Heart left ventricle (tissue), 16 donors: Measurements from ENCODE around the gene NFATC1. TPM values are rescaled to one million over a fixed set of nuclear protein-coding genes. Genes with fewer than 3 reads are reported as not detected.

Experiments
- ATAC-seq, 4 donors: fragments of 200-7000 bp; cut with Tn5 transposase; one replicate each; pipeline ENCODE4 v1.9.1; 2020 to 2022; ENCODE audit warnings: moderate library complexity in 4 of 4, mild to moderate bottlenecking in 3 of 4, moderate number of reproducible peaks in 1 of 4
- DNase-seq, 5 donors: peaks; one replicate each; pipeline ENCODE4 v3.0.0-alpha.2; 2020
- H3K27ac ChIP-seq, 12 donors: fragments of 200-600 bp; sonication (generic) in 4 of 12; one replicate each; pipeline versions ENCODE4 v1.5.0 to v1.8.0; 2016 to 2022; ENCODE audit warnings: mild to moderate bottlenecking in 2 of 12
- H3K27me3 ChIP-seq, 9 donors: fragments of 200-600 bp; sonication (generic) in 2 of 9; one replicate each; pipeline versions ENCODE4 v1.5.1 to v1.8.0; 2016 to 2022; ENCODE audit warnings: mild to moderate bottlenecking in 3 of 9
- H3K36me3 ChIP-seq, 9 donors: fragments of 200-600 bp; sonication (generic) in 2 of 9; one replicate each; pipeline versions ENCODE4 v1.5.0 to v1.8.0; 2018 to 2022; ENCODE audit warnings: mild to moderate bottlenecking in 2 of 9
- H3K4me1 ChIP-seq, 12 donors: fragments of 200-600 bp; sonication (generic) in 4 of 12; one replicate each; pipeline versions ENCODE4 v1.5.0 to v1.8.0; 2016 to 2022; ENCODE audit warnings: mild to moderate bottlenecking in 3 of 12
- H3K4me3 ChIP-seq, 12 donors: fragments of 200-600 bp; sonication (generic) in 4 of 12; one replicate each; pipeline versions ENCODE4 v1.5.0 to v1.8.0; 2017 to 2022; ENCODE audit warnings: mild to moderate bottlenecking in 9 of 12, moderate library complexity in 4 of 12
- H3K9me3 ChIP-seq, 12 donors: fragments of 200-600 bp; sonication (generic) in 4 of 12; one replicate each; pipeline versions ENCODE4 v1.5.0 to v1.8.0; 2016 to 2022; ENCODE audit warnings: mild to moderate bottlenecking in 1 of 12
- CTCF ChIP-seq, 12 donors: fragments of 200-600 bp; sonication (generic) in 4 of 12; IDR thresholded peaks; one replicate each; pipeline versions ENCODE4 v1.5.0 to v1.8.0; 2018 to 2022; ENCODE audit warnings: antibody characterized with exemption in 12 of 12, mild to moderate bottlenecking in 5 of 12
- POLR2A ChIP-seq, 2 donors: fragments of 450-650 bp; IDR thresholded peaks; one replicate each; pipeline ENCODE4 v1.6.1; 2017; ENCODE audit warnings: antibody characterized with exemption in 2 of 2, mild to moderate bottlenecking in 2 of 2, moderate library complexity in 2 of 2
- WGBS, 4 donors: extraction: QIAGEN DNeasy Blood & Tissue Kit in 2 of 4; methylation state at CpG; one replicate each; pipeline versions ENCODE4 v1.1.5 to v1.1.7; 2013 to 2018; 5-methylcytosine and 5-hydroxymethylcytosine counted together
- intact Hi-C, 10 donors: fragments of 100-400 bp; cut with DNase I; formaldehyde crosslinking; loops; one replicate each; pipeline versions ENCODE4 v1.11.1 to v1.14.2; 2022
- polyA plus RNA-seq, 2 donors: library from polyadenylated mRNA; stranded (reverse); fragments of 200-250 nt; gene quantifications; one replicate each; pipeline ENCODE4 v1.2.3, GENCODE V29; 2013
- total RNA-seq, 9 donors: library from RNA; depleted of rRNA in 2 of 9; stranded (reverse); fragments of >200 nt in 2 of 9; fragmentation: NEBNext Ultra II Directional in 3 of 9; extraction: Animal tissue kit (Norgen Biotek cat#: 25700) in 3 of 9; gene quantifications; one replicate each; pipeline versions ENCODE4 v1.1.0 to v1.2.4, GENCODE V29; 2016 to 2023
- donor health status: ischemic (EF 13 %, LVEDD 7.1; RV severe dilation, severe dysfunction).
- donor health status: healthy with polysubstance abuse.
- donor health status: DM: no; HTN: yes; CAD: no.
- donor health status: DM: no; HTN: no; CAD: no.
- donor health status: ischemic (EF 25% LVEDD 6.9; RV normal size, moderate dysfunction).
- donor health status: ischemic (EF 25% LVEDD 5.7; RV mildly dilated, moderate dysfunction).
- donor health status: healthy.
- donor health status: DM: yes; HTN: yes; CAD: no.
- donor health status: ischemic (EF 35%, LVEDD 5.7; RV mildly dilated, moderate dysfunction).
- donor health status: nonischemic (EF 11% LVEDD 7.7; RV severe dilation, severe dysfunction).
- donor health status: DM: yes; HTN: yes; CAD: no.
- donor health status: PGD.
- donor health status: ischemic (EF 29% LVEDD 5.4; RV normal size, mild dysfunction).
- donor health status: nonischemic (EF 23%, LVEDD 6.1; RV moderate dilation, normal function).

Gene NFATC1
- total and polyA plus RNA-seq, 11 donors = 6.5 to 26.7 (median 15.3) TPM

DNA sequence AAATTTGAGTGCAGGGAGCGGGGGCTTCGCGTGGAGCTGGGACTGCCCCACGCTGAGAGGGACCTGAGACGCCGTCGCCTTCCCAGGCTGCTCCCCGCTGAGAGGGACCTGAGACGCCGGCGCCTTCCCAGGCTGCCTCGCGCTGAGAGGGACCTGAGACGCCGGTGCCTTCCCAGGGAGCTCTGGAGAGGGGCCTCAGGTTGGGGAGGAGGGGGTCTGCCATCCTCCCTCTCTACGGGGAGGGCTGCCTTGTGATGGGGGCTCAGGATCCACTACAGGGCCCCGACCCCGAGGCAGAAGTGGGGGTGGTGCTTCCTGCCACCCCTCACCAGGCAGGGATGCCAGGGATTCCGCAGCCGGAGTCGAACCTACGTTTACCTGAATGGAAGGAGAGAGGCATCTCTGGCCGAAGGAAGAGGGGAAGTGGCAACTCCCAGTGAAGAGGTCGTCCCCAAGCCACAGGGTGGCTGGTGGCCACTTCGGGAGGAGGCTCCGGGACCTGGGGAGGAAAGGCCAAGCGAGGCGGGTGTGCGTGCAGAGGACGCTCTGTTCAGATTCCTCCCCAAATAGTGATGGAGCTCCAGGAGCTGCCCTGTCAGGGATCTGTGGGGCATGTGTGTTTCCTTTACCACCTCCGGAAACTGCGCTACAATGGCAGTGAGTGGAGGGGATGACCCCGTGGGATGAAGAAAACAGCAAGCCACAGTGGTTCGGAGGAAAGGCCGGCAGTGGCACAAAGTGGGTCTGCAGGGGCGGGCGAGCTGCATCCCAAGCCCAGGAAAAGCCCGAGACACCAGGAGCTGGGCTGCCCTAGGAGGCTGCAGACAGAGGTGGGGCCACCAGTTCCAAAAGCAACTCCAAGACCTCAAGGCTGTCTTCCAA is 175.7 kb downstream of the NFATC1 start:
- Histone ChIP-seq H3K4me1 (peaks cover 0 to 32% (median 16%) of the 10 kb centered on the region in 12 donors), H3K27me3 (no peaks in the 10 kb centered on the region), H3K27ac (no peak overlapping the region), H3K4me3 (no peak overlapping the region), H3K36me3 (no peaks in the 10 kb centered on the region), H3K9me3 (peaks cover 0 to 25% (median 18%) of the 10 kb centered on the region in 12 donors)
- TF ChIP-seq POLR2A (IDR thresholded peaks at IDR 0.05) (no peak), CTCF (IDR thresholded peaks at IDR 0.05) (no peak)
- peak in 4 of 5 donors; percentile 5 to 40 (median 20) for DNase-seq
- intact Hi-C loops = no loop called here
- WGBS, 4 donors = 90 to 93% (median 91%) methylated on average over 28 to 38 of the region's 38 CpGs
- ATAC-seq = no peak

DNA sequence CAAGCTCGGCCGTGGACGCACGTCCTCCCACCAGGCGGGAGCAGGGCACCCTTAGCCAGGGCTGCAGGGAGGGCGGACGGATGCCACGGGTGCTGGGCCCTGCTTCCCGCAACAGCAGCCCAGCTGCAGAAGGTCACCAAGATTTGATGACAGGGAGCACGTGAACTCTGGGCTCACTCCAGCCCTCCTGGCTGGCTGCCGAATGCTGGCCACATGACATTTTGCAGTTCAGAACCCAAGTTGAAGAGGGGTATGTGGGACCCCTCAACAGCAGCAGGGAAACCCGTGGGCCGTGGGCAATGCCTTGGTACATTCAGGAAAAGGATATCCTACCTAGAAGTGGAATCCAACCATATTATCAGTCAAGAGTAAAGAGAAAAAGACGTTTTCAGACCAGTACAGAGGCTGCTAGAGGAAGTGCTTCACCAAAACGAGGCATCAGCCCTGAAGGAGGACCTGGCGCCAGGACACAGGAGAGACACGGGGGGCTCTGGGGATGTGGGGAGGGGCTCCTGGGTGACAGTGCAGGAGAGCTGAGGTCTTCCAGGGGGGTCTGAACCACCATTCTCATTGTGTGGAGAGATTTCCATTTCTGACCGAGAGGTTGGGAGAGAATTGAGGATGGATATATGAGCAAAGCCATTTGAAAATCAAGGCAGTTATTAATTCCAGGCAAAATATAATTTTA is 176.5 kb downstream of the NFATC1 start:
- Histone ChIP-seq H3K9me3 (peaks cover 0 to 25% (median 18%) of the 10 kb centered on the region in 12 donors), H3K27ac (no peak overlapping the region), H3K4me3 (no peak overlapping the region), H3K4me1 (peaks cover 2 to 34% (median 22%) of the 10 kb centered on the region in 12 donors), H3K27me3 (no peaks in the 10 kb centered on the region), H3K36me3 (no peaks in the 10 kb centered on the region)
- intact Hi-C loops = no loop called here
- DNase-seq (peak in 4 of 5 donors; percentile 13 to 61 (median 29)), ATAC-seq (no peak)
- 52 to 57% (median 53%) methylated on average over 15 to 18 of the region's 18 CpGs for WGBS, 4 donors
- no peak for TF ChIP-seq CTCF (IDR thresholded peaks at IDR 0.05)
- no peak for TF ChIP-seq POLR2A (IDR thresholded peaks at IDR 0.05)

DNA sequence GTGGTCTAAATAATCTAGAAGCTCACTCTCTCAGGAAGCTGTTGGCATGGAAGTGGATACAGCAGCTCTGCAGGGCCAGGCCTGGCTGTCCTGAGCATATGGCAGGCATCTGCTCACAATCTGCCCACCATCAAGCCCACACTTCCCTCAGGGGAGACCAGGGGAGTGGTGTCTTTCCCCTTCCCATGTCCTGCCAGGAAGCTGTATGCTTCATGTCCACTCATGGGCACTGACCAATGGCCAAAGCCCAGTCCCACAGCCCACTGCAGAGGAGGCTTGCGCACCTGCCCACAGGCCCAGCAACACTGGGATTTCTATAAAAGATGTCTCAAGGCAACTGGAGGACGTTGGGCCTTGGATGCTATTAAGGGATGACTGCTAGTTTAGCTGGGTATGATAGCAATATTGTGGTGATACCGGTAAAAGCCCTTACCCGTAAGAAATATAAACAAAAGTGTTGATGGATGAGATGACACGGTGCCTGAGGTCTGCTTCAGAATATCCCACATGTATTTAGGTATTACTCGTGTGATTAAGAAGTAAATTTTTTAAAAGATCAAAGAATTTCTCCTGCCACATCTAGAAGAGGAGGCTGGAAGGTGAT is 177.2 kb downstream of the NFATC1 start:
- 89 to 95% (median 93%) methylated on average over 6 of the region's 6 CpGs for WGBS, 4 donors
- Histone ChIP-seq H3K4me3 (no peak overlapping the region), H3K9me3 (peaks cover 0 to 25% (median 18%) of the 10 kb centered on the region in 12 donors), H3K4me1 (peaks cover 3 to 34% (median 22%) of the 10 kb centered on the region in 12 donors), H3K36me3 (no peaks in the 10 kb centered on the region), H3K27me3 (no peaks in the 10 kb centered on the region), H3K27ac (no peak overlapping the region)
- no peak for ATAC-seq
- TF ChIP-seq CTCF (IDR thresholded peaks at IDR 0.05) (no peak), POLR2A (IDR thresholded peaks at IDR 0.05) (no peak)
- intact Hi-C loops = no loop called here
- DNase-seq = peak in 3 of 5 donors; percentile 2 to 12 (median 11)
